ENCODE data around the gene PDE4C. TPM values are rescaled to one million over a fixed set of nuclear protein-coding genes. Genes with fewer than 3 reads are reported as not detected.

Gene PDE4C
- total and polyA plus RNA-seq, 9 of the 15 experiments (the other 6 are each of a cell fraction or from before 2014, with no cell fraction given), result 0.04 to 0.91 (median 0.20) TPM; not detected in 1

- TF ChIP-seq, protein P1, sequence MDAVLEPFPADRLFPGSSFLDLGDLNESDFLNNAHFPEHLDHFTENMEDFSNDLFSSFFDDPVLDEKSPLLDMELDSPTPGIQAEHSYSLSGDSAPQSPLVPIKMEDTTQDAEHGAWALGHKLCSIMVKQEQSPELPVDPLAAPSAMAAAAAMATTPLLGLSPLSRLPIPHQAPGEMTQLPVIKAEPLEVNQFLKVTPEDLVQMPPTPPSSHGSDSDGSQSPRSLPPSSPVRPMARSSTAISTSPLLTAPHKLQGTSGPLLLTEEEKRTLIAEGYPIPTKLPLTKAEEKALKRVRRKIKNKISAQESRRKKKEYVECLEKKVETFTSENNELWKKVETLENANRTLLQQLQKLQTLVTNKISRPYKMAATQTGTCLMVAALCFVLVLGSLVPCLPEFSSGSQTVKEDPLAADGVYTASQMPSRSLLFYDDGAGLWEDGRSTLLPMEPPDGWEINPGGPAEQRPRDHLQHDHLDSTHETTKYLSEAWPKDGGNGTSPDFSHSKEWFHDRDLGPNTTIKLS (IDR thresholded peaks at IDR 0.05; ENCODE audit: borderline replicate concordance, low read depth), result no peak
- TF ChIP-seq TRIM24 (IDR thresholded peaks at IDR 0.05), result no peak
- TF ChIP-seq, protein P2, sequence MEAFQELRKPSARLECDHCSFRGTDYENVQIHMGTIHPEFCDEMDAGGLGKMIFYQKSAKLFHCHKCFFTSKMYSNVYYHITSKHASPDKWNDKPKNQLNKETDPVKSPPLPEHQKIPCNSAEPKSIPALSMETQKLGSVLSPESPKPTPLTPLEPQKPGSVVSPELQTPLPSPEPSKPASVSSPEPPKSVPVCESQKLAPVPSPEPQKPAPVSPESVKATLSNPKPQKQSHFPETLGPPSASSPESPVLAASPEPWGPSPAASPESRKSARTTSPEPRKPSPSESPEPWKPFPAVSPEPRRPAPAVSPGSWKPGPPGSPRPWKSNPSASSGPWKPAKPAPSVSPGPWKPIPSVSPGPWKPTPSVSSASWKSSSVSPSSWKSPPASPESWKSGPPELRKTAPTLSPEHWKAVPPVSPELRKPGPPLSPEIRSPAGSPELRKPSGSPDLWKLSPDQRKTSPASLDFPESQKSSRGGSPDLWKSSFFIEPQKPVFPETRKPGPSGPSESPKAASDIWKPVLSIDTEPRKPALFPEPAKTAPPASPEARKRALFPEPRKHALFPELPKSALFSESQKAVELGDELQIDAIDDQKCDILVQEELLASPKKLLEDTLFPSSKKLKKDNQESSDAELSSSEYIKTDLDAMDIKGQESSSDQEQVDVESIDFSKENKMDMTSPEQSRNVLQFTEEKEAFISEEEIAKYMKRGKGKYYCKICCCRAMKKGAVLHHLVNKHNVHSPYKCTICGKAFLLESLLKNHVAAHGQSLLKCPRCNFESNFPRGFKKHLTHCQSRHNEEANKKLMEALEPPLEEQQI (IDR thresholded peaks at IDR 0.05), result no peak
- TF ChIP-seq, protein P3, sequence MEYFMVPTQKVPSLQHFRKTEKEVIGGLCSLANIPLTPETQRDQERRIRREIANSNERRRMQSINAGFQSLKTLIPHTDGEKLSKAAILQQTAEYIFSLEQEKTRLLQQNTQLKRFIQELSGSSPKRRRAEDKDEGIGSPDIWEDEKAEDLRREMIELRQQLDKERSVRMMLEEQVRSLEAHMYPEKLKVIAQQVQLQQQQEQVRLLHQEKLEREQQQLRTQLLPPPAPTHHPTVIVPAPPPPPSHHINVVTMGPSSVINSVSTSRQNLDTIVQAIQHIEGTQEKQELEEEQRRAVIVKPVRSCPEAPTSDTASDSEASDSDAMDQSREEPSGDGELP (CRISPR knock-in tag; IDR thresholded peaks at IDR 0.05; ENCODE audit: borderline replicate concordance), result peak; percentile 87
- peak; percentile 37; the same call in 1 of the 2 replicates for TF ChIP-seq JUND (IDR thresholded peaks at IDR 0.05; ENCODE audit: borderline replicate concordance, low read depth, low read length)
- TF ChIP-seq JUND (tag; IDR thresholded peaks at IDR 0.05; ENCODE audit: borderline replicate concordance, low read depth, low read length), result no peak
- TF ChIP-seq SNRNP70 (optimal IDR thresholded peaks at IDR 0.05; ENCODE audit: low read depth, low read length), result no peak
- TF ChIP-seq CTCF (IDR thresholded peaks at IDR 0.05 in 2 of 3, conservative IDR thresholded peaks at IDR 0.05 in 1 of 3; ENCODE audit: insufficient read depth in 2 of 3, low read depth in 1 of 3, low read length in 3 of 3), result 0 out of 6 replicates have a peak, but pooled peaks of 1 of the 3 experiments have one; percentile 2
- no peak for TF ChIP-seq NR2C1 (IDR thresholded peaks at IDR 0.05)
- TF ChIP-seq NR2C1 (tag; IDR thresholded peaks at IDR 0.05), result no peak
- TF ChIP-seq MEIS2 (IDR thresholded peaks at IDR 0.05; ENCODE audit: partially characterized antibody), result peak; percentile 79
- peak; percentile 12 for TF ChIP-seq U2AF1 (optimal IDR thresholded peaks at IDR 0.05; ENCODE audit: low read depth, low read length)
- no peak for TF ChIP-seq NCOA2 (IDR thresholded peaks at IDR 0.05; ENCODE audit: partially characterized antibody in 2 of 2)
- no peak for TF ChIP-seq ILF3 (IDR thresholded peaks at IDR 0.05; ENCODE audit: borderline replicate concordance)
- 0 out of 2 replicates have a peak, but pooled peaks have one; percentile 43 for TF ChIP-seq RBM14 (IDR thresholded peaks at IDR 0.05; ENCODE audit: borderline replicate concordance, insufficient read depth, low read depth, low read length)
Observed at GRCh38 chr19:18203863-18204393, 22.3 kb downstream of the PDE4C start, which contains the start of gene RAB3A (continued).
